ENCODE results near the gene CLPTM1.
"Not testable (repeated sequence)": the region's sequence is repeated elsewhere in the genome, so short reads cannot be mapped to it uniquely, and the experiment has no call there.

CLPTM1 gene

DNA sequence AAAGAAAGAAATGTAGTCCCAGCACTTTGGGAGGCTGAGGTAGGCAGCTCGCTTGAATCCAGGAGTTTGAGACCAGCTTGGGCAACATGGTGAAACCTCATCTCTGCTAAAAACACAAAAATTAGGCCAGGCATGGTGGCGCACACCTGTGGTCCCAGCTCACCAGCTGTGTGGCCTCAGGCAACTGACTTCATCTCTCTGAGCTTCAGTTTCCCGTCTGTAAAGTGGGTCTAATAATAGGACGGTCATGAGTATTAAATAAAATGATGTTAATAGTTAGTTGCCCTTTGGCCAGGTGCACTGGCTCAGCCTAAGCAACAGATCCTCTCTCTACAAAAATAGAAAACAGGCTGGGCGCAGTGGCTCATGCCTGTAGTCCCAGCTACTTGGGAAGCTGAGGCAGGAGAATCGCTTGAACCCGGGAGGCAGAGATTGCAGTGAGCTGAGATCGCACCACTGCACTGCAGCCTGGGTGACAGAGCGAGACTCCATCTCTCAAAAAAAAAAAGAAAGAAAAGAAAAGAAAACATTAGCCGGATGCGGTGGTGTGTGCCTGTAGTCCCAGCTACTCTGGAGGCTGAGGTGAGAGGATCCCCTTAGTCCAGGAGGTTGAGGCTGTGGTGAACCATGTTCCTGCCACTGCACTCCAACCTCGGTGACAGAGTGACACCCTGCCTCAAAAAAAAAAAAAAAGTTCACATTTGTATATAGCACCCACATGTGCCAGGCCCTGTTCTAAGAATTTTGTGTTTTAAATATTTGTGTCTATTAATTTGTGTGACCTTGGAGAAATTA lies 44.1 kb downstream of the CLPTM1 start:
- H3K36me3 ChIP-seq (ENCODE audit: insufficient read depth, low read length); H3K4me3 ChIP-seq (ENCODE audit: low read depth in 1 of 2, low read length in 2 of 2); H3K27ac ChIP-seq (ENCODE audit: low read depth, low read length); H3K9me3 ChIP-seq (ENCODE audit: low read length); H3K27me3 ChIP-seq (ENCODE audit: control insufficient read depth in 1 of 2, insufficient read depth in 2 of 2, low read length in 2 of 2); H3K9ac ChIP-seq (ENCODE audit: low read length); H3K4me1 ChIP-seq (ENCODE audit: insufficient read depth, low read length): not testable (repeated sequence)

DNA sequence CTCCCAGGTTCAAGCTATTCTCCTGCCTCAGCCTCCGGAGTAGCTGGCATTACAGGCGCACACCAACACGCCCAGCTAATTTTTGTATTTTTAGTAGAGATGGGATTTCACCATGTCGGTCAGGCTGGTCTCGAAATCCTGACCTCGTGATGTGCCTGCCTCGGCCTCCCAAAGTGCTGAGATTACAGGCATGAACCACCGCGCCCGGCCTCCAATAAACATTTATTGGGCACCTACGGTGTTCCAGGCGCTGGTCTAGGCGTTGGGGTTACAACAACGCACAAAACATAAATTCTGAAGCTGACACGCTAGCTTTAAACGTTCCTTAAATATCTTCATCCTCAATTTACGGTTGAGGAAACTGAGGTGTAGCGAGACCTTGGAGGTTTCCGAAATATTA lies 45.5 kb downstream of the CLPTM1 start:
- Histone ChIP-seq H3K27ac (ENCODE audit: low read depth, low read length) (peak overlapping the region; percentile 52), H3K4me3 (ENCODE audit: low read depth in 1 of 2, low read length in 2 of 2) (peak overlapping the region in 1 of 2 donors; percentile 45)
- not testable (repeated sequence) for H3K4me1 ChIP-seq (ENCODE audit: insufficient read depth, low read length); H3K27me3 ChIP-seq (ENCODE audit: control insufficient read depth in 1 of 2, insufficient read depth in 2 of 2, low read length in 2 of 2); H3K36me3 ChIP-seq (ENCODE audit: insufficient read depth, low read length); H3K9ac ChIP-seq (ENCODE audit: low read length); H3K9me3 ChIP-seq (ENCODE audit: low read length)

DNA sequence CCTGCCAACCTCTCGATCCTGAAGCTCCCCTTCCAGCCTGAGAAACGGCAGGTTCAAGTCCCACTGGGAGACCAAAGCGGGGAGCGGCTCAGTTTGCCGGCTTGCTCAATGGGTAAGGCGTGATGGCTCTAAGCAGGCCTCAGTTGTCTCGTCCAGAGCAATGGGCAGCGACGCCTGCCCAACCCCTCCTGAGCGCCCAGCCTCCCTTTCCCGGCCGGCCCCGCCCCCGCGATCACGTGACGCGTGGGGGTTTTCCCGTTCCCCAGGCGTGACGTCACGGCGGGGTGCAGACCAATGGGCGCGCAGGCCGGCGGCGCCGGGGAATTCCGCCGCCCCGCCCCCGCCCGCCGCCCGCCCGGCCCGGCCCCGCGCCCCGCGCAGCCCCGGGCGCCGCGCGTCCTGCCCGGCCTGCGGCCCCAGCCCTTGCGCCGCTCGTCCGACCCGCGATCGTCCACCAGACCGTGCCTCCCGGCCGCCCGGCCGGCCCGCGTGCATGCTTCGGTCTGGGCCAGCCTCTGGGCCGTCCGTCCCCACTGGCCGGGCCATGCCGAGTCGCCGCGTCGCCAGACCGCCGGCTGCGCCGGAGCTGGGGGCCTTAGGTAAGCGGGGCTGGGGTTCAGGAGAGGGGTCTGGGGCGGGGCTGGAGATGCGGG lies 46.0 kb downstream of the CLPTM1 start, which contains the start of gene RELB:
Gene RELB, plus strand, starts transcription at position 378 of the 653 bp plus-strand sequence. Its CDS starts 116 bp downstream, at position 494.
- Histone ChIP-seq H3K27me3 (ENCODE audit: control insufficient read depth in 1 of 2, insufficient read depth in 2 of 2, low read length in 2 of 2) (no peaks in the 10 kb centered on the region), H3K4me3 (ENCODE audit: low read depth in 1 of 2, low read length in 2 of 2) (peak within 1 kb of the TSS; percentile 58 to 87), H3K27ac (ENCODE audit: low read depth, low read length) (peak within 1 kb of the TSS; percentile 97), H3K4me1 (ENCODE audit: insufficient read depth, low read length) (no peaks in the 10 kb centered on the region), H3K9me3 (ENCODE audit: low read length) (no peaks in the 10 kb centered on the region), H3K9ac (ENCODE audit: low read length) (peak within 1 kb of the TSS; percentile 74), H3K36me3 (ENCODE audit: insufficient read depth, low read length) (no peaks in the 10 kb centered on the region)

- Histone ChIP-seq H3K27ac (ENCODE audit: low read depth, low read length) (no peak overlapping the region), H3K27me3 (ENCODE audit: control insufficient read depth in 1 of 2, insufficient read depth in 2 of 2, low read length in 2 of 2) (no peaks in the 10 kb centered on the region), H3K9ac (ENCODE audit: low read length) (no peak overlapping the region), H3K4me1 (ENCODE audit: insufficient read depth, low read length) (no peaks in the 10 kb centered on the region), H3K4me3 (ENCODE audit: low read depth in 1 of 2, low read length in 2 of 2) (no peak overlapping the region), H3K36me3 (ENCODE audit: insufficient read depth, low read length) (peaks cover 4% of the 10 kb centered on the region), H3K9me3 (ENCODE audit: low read length) (no peaks in the 10 kb centered on the region)
Observed at GRCh38 chr19:45003485-45003884, 48.3 kb downstream of the CLPTM1 start.

DNA sequence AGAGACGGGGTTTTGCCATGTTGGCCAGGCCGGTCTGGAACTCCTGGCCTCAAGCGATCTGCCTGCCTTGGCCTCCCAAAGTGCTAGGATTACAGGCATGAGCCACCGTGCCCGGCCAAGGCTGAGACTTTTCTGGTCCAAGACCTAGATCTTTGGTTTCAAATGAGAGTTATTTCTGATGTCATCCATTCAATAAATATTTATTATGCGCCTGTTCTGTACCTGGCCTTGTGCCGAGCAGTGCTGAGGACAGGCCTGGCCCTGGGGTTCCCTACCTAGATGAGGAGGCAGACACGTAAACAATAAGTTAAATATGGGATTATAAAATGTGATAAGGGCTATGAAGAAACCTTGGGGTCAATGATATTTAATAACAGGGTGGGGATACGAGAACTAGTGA lies 50.6 kb downstream of the CLPTM1 start:
- H3K27me3 ChIP-seq (ENCODE audit: control insufficient read depth in 1 of 2, insufficient read depth in 2 of 2, low read length in 2 of 2) = no peaks in the 10 kb centered on the region
- no peak overlapping the region for H3K4me3 ChIP-seq (ENCODE audit: low read depth in 1 of 2, low read length in 2 of 2)
- no peaks in the 10 kb centered on the region for H3K9me3 ChIP-seq (ENCODE audit: low read length)
- no peaks in the 10 kb centered on the region for H3K4me1 ChIP-seq (ENCODE audit: insufficient read depth, low read length)
- H3K27ac ChIP-seq (ENCODE audit: low read depth, low read length) = no peak overlapping the region
- peaks cover 4% of the 10 kb centered on the region for H3K36me3 ChIP-seq (ENCODE audit: insufficient read depth, low read length)
- no peak overlapping the region for H3K9ac ChIP-seq (ENCODE audit: low read length)

- no peaks in the 10 kb centered on the region for H3K4me1 ChIP-seq (ENCODE audit: insufficient read depth, low read length)
- no peak overlapping the region for H3K27ac ChIP-seq (ENCODE audit: low read depth, low read length)
- H3K27me3 ChIP-seq (ENCODE audit: control insufficient read depth in 1 of 2, insufficient read depth in 2 of 2, low read length in 2 of 2) = no peaks in the 10 kb centered on the region
- no peak overlapping the region for H3K4me3 ChIP-seq (ENCODE audit: low read depth in 1 of 2, low read length in 2 of 2)
- no peak overlapping the region for H3K9ac ChIP-seq (ENCODE audit: low read length)
- no peaks in the 10 kb centered on the region for H3K9me3 ChIP-seq (ENCODE audit: low read length)
- peaks cover 10% of the 10 kb centered on the region for H3K36me3 ChIP-seq (ENCODE audit: insufficient read depth, low read length)
Observed at GRCh38 chr19:45008552-45008951, 53.4 kb downstream of the CLPTM1 start.

GRCh38 chr19:45009625-45010255 lies 54.6 kb downstream of the CLPTM1 start:
- Histone ChIP-seq H3K4me1 (ENCODE audit: insufficient read depth, low read length) (no peaks in the 10 kb centered on the region), H3K27me3 (ENCODE audit: control insufficient read depth in 1 of 2, insufficient read depth in 2 of 2, low read length in 2 of 2) (no peaks in the 10 kb centered on the region), H3K9ac (ENCODE audit: low read length) (no peak overlapping the region), H3K36me3 (ENCODE audit: insufficient read depth, low read length) (peaks cover 17% of the 10 kb centered on the region), H3K9me3 (ENCODE audit: low read length) (no peaks in the 10 kb centered on the region), H3K27ac (ENCODE audit: low read depth, low read length) (no peak overlapping the region), H3K4me3 (ENCODE audit: low read depth in 1 of 2, low read length in 2 of 2) (no peak overlapping the region)

DNA sequence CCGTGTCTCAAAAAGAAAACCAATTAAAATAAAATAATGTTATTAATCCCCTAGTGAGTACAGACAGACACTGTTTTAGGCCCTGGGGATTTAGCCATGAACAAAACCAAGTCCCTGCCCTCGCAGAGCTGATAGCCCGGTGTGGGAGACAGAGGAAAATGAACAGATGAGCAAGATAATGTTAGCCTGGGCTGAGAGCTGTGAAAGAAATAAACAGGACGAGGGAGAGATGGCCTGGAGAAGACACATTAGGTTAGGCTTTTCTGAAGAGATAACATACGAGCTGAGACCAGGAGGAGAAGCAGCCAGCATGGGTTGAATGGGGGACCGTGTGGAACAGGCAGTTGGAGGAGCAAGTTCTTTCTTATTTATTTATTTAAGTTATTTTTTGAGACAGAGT lies 55.1 kb downstream of the CLPTM1 start:
- no peak overlapping the region for H3K9ac ChIP-seq (ENCODE audit: low read length)
- H3K27ac ChIP-seq (ENCODE audit: low read depth, low read length) = no peak overlapping the region
- no peaks in the 10 kb centered on the region for H3K9me3 ChIP-seq (ENCODE audit: low read length)
- peaks cover 17% of the 10 kb centered on the region for H3K36me3 ChIP-seq (ENCODE audit: insufficient read depth, low read length)
- H3K4me3 ChIP-seq (ENCODE audit: low read depth in 1 of 2, low read length in 2 of 2) = no peak overlapping the region
- no peaks in the 10 kb centered on the region for H3K4me1 ChIP-seq (ENCODE audit: insufficient read depth, low read length)
- H3K27me3 ChIP-seq (ENCODE audit: control insufficient read depth in 1 of 2, insufficient read depth in 2 of 2, low read length in 2 of 2) = no peaks in the 10 kb centered on the region

- Histone ChIP-seq H3K9ac (ENCODE audit: low read length) (no peak overlapping the region), H3K36me3 (ENCODE audit: insufficient read depth, low read length) (peaks cover 16% of the 10 kb centered on the region), H3K27me3 (ENCODE audit: control insufficient read depth in 1 of 2, insufficient read depth in 2 of 2, low read length in 2 of 2) (no peaks in the 10 kb centered on the region), H3K9me3 (ENCODE audit: low read length) (no peaks in the 10 kb centered on the region), H3K4me3 (ENCODE audit: low read depth in 1 of 2, low read length in 2 of 2) (no peak overlapping the region), H3K4me1 (ENCODE audit: insufficient read depth, low read length) (peaks cover 5% of the 10 kb centered on the region), H3K27ac (ENCODE audit: low read depth, low read length) (no peak overlapping the region)
Observed at GRCh38 chr19:45011959-45012358, 56.8 kb downstream of the CLPTM1 start.

- Histone ChIP-seq H3K9ac (ENCODE audit: low read length) (no peak overlapping the region), H3K27me3 (ENCODE audit: control insufficient read depth in 1 of 2, insufficient read depth in 2 of 2, low read length in 2 of 2) (no peaks in the 10 kb centered on the region), H3K4me3 (ENCODE audit: low read depth in 1 of 2, low read length in 2 of 2) (no peak overlapping the region), H3K27ac (ENCODE audit: low read depth, low read length) (no peak overlapping the region), H3K9me3 (ENCODE audit: low read length) (no peaks in the 10 kb centered on the region), H3K36me3 (ENCODE audit: insufficient read depth, low read length) (peaks cover 12% of the 10 kb centered on the region), H3K4me1 (ENCODE audit: insufficient read depth, low read length) (peaks cover 8% of the 10 kb centered on the region)
Observed at GRCh38 chr19:45016388-45017314, 61.5 kb downstream of the CLPTM1 start.

GRCh38 chr19:45019187-45019586 lies 64.0 kb downstream of the CLPTM1 start:
- H3K9ac ChIP-seq (ENCODE audit: low read length) = no peak overlapping the region
- peaks cover 8% of the 10 kb centered on the region for H3K4me1 ChIP-seq (ENCODE audit: insufficient read depth, low read length)
- H3K4me3 ChIP-seq (ENCODE audit: low read depth in 1 of 2, low read length in 2 of 2) = no peak overlapping the region
- H3K36me3 ChIP-seq (ENCODE audit: insufficient read depth, low read length) = peaks cover under 1% of the 10 kb centered on the region
- no peaks in the 10 kb centered on the region for H3K9me3 ChIP-seq (ENCODE audit: low read length)
- no peak overlapping the region for H3K27ac ChIP-seq (ENCODE audit: low read depth, low read length)
- no peaks in the 10 kb centered on the region for H3K27me3 ChIP-seq (ENCODE audit: control insufficient read depth in 1 of 2, insufficient read depth in 2 of 2, low read length in 2 of 2)
